Lung (tissue), 12 donors: ENCODE measurements around the gene SFTPA2. TPM values are rescaled to one million over a fixed set of nuclear protein-coding genes. Genes with fewer than 3 reads are reported as not detected.
A peak's percentile ranks its signal among the peaks of the same experiment; 100 is the strongest.
"Not testable (repeated sequence)": the region's sequence is repeated elsewhere in the genome, so short reads cannot be mapped to it uniquely, and the experiment has no call there.

ENCODE experiments used
- ATAC-seq: fragments of 200-7000 bp; cut with Tn5 transposase; one replicate; pipeline ENCODE4 v1.9.1; 2020; ENCODE audit warnings: moderate number of reproducible peaks; ENCODE audit not compliant: insufficient read depth, low FRiP score
- DNase-seq, 3 donors: peaks; one replicate each; pipeline ENCODE4 v3.0.0-alpha.2; 2013 to 2017
- H3K27ac ChIP-seq, 2 donors: one replicate each; pipeline ENCODE4 v1.5.1; 2013; ENCODE audit warnings: mild to moderate bottlenecking in 2 of 2, moderate library complexity in 2 of 2, control low read depth in 1 of 2, inconsistent platforms in 1 of 2, low read depth in 1 of 2, low read length in 1 of 2
- H3K27me3 ChIP-seq, 3 donors: one replicate each; pipeline ENCODE4 v1.5.1; 2013; ENCODE audit warnings: low read length in 2 of 3; ENCODE audit not compliant: control insufficient read depth in 3 of 3, insufficient read depth in 3 of 3
- H3K36me3 ChIP-seq, 4 donors: one replicate each; pipeline ENCODE4 v1.5.1; 2013; ENCODE audit warnings: low read length in 4 of 4, mild to moderate bottlenecking in 1 of 4, moderate library complexity in 1 of 4; ENCODE audit not compliant: control insufficient read depth in 4 of 4, insufficient read depth in 4 of 4
- H3K4me1 ChIP-seq, 5 donors: one replicate each; pipeline ENCODE4 v1.5.1; 2013; ENCODE audit warnings: low read length in 5 of 5, mild to moderate bottlenecking in 2 of 5, moderate library complexity in 1 of 5; ENCODE audit not compliant: control insufficient read depth in 5 of 5, insufficient read depth in 5 of 5
- H3K4me3 ChIP-seq: one replicate; pipeline ENCODE4 v1.5.1; 2013; ENCODE audit warnings: mild to moderate bottlenecking, control low read depth, moderate library complexity
- H3K9ac ChIP-seq, 2 donors: one replicate each; pipeline ENCODE4 v1.5.1; 2013; ENCODE audit warnings: low read length in 2 of 2, control low read depth in 1 of 2; ENCODE audit not compliant: insufficient read depth in 1 of 2
- H3K9me3 ChIP-seq, 4 donors: one replicate each; pipeline ENCODE4 v1.5.1; 2013; ENCODE audit warnings: low read length in 3 of 4, mild to moderate bottlenecking in 1 of 4, moderate library complexity in 1 of 4; ENCODE audit not compliant: control insufficient read depth in 4 of 4, insufficient read depth in 3 of 4
- WGBS, 2 donors: extraction: QIAGEN DNeasy Blood & Tissue Kit; methylation state at CpG; one replicate each; pipeline ENCODE4 v1.1.7; 2013; 5-methylcytosine and 5-hydroxymethylcytosine counted together
- polyA plus RNA-seq, 2 donors: library from polyadenylated mRNA; stranded (reverse); fragments of 200-250 nt; gene quantifications; one replicate each; pipeline ENCODE4 v1.2.1, GENCODE V29; 2013
- total RNA-seq, 2 donors: library from RNA; depleted of rRNA in 1 of 2; stranded (reverse); fragments of >200 nt in 1 of 2; gene quantifications; one replicate each; pipeline ENCODE4 v1.2.1, GENCODE V29; 2014 to 2021
- TF ChIP-seq, protein P1 (sequence below): IDR thresholded peaks from 2 replicates; pipeline ENCODE4 v1.5.1; 2012; ENCODE audit warnings: mild to moderate bottlenecking; ENCODE audit errors: control extremely low read depth, extremely low read depth
- donor health status: control.
- donor health status: control.
- donor health status: Bipolar disorder and iron deficiency.
- donor health status: healthy.
- donor health status: DM: yes; HTN: yes; CAD: no.

SFTPA2 gene
- total and polyA plus RNA-seq, 4 donors, result 921 to 22,611 (median 6,062) TPM

DNA sequence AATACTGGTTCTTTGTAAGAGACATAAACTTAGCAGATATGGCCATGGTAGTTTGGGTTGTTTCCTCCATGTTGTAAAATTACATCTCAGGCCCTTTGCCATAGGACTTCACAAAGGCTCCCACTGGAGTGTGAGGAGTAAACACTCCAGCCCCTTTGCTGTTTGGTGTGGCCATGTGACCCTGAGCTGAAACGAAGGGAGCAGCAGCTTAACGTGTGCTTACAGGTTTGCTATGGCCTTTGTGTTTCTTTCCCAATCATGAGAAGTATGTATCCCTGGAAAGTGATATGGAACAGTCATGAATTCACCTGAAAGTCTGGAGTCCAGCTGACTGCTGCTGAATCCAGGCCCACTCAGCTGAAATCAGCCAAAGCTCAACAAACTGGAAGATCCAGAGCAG, 26.7 kb upstream of the SFTPA2 start:
- no peak overlapping the region for H3K9ac ChIP-seq
- no peak for ATAC-seq
- H3K36me3 ChIP-seq, result no peaks in the 10 kb centered on the region
- peaks cover 0 to 1% (median 0%) of the 10 kb centered on the region in 5 donors for H3K4me1 ChIP-seq
- 46 to 79% methylated on average over 2 of the region's 2 CpGs for WGBS, 2 donors
- no peaks in the 10 kb centered on the region for H3K9me3 ChIP-seq
- DNase-seq, result no peak
- H3K4me3 ChIP-seq, result no peak overlapping the region
- no peaks in the 10 kb centered on the region for H3K27me3 ChIP-seq
- peak overlapping the region in 1 of 2 donors; percentile 47 for H3K27ac ChIP-seq
- TF ChIP-seq, protein P1, sequence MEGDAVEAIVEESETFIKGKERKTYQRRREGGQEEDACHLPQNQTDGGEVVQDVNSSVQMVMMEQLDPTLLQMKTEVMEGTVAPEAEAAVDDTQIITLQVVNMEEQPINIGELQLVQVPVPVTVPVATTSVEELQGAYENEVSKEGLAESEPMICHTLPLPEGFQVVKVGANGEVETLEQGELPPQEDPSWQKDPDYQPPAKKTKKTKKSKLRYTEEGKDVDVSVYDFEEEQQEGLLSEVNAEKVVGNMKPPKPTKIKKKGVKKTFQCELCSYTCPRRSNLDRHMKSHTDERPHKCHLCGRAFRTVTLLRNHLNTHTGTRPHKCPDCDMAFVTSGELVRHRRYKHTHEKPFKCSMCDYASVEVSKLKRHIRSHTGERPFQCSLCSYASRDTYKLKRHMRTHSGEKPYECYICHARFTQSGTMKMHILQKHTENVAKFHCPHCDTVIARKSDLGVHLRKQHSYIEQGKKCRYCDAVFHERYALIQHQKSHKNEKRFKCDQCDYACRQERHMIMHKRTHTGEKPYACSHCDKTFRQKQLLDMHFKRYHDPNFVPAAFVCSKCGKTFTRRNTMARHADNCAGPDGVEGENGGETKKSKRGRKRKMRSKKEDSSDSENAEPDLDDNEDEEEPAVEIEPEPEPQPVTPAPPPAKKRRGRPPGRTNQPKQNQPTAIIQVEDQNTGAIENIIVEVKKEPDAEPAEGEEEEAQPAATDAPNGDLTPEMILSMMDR, result no peak

DNA sequence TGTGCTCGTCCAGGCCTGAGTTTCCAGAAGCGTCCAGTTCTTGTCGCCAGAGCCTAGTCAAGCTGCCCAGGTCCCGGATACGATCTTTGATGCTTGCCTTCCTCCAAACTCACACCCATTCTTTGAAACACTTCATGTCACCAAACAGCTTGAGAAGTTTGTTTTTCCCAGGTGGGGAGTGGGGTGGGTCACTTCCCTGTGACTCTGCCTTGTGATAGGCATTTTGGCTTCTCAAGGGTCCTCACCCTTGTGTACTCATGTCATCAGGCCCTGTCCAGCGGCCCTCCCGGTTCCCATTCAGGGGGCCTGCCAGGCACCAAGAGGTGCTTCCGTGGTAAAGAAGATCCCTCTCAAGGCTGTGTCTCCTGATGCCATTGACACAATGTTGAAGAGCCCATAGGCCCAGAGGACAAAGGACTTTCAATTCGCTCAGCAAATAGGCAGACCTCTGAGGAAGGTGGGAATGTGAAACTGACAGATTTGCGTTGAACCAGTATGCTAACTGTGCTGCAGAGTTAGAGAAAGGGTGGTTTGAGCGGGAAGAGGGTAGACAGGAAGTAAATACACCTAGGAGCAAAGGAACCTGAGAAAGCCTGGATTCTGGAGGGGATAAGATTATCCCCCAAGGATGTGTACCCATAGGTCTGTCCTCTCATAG, 25.8 kb upstream of the SFTPA2 start:
- Histone ChIP-seq H3K4me1 (peaks cover 0 to 1% (median 0%) of the 10 kb centered on the region in 5 donors), H3K4me3 (no peak overlapping the region), H3K9ac (no peak overlapping the region), H3K27ac (peak overlapping the region in 1 of 2 donors; percentile 46), H3K9me3 (no peaks in the 10 kb centered on the region), H3K36me3 (no peaks in the 10 kb centered on the region), H3K27me3 (no peaks in the 10 kb centered on the region)
- ATAC-seq (peak; percentile 71), DNase-seq (no peak)
- TF ChIP-seq, protein P1, result no peak
- WGBS, 2 donors, result 75 to 82% methylated on average over 11 of the region's 11 CpGs

DNA sequence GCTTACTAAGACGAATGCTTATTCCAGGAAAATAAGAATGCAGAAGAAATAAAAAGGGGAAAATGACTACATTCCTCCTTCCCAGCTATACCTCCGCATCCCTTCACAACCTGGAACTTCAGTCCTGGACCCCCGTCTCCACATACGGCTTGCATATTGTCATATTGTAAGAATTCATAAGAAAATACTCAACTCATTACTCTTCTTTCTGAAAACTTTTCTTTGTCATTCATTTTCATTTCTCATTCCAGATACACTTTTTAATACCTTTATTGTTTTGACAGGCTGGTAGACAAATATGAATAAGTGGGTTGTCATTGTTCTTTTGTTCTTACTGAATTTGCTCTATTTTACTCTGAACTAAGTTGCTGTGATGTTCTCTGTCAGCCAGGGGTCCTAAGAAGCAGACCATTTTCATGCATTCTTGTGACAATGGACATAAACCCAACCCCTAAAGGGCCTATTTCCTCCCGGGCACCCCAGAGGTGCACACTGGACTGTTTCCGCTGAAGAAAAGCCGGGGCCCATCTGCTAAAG, 23.3 kb upstream of the SFTPA2 start:
- DNase-seq, result no peak
- Histone ChIP-seq H3K27ac (no peak overlapping the region), H3K4me1 (peaks cover 0 to 1% (median 0%) of the 10 kb centered on the region in 5 donors), H3K9me3 (no peaks in the 10 kb centered on the region), H3K4me3 (no peak overlapping the region), H3K27me3 (no peaks in the 10 kb centered on the region), H3K36me3 (no peaks in the 10 kb centered on the region), H3K9ac (no peak overlapping the region)
- ATAC-seq, result no peak
- TF ChIP-seq, protein P1, result no peak
- 87 to 92% methylated on average over 7 of the region's 7 CpGs for WGBS, 2 donors

DNA sequence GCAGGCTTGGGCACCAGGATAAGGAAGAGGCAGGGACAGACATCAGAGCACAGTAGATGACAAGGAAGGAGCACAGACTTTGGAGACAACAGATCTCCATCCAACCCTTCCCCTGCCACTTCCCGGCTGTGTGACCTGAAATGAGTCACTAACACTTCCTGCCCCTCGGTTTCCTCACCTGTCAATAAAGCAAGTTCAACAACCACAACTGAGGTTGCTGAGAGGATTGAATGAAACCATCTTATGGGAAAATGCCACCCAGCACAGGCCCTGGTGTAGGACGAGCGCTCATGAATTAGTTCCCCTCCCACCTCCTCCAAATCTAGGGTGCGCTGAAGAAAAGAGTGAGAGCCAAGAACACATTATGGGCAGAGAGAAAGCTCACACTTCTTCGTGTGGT, 22.7 kb upstream of the SFTPA2 start:
- H3K9ac ChIP-seq, H3K4me3 ChIP-seq, ATAC-seq, H3K27me3 ChIP-seq, DNase-seq, H3K4me1 ChIP-seq, H3K27ac ChIP-seq, H3K36me3 ChIP-seq, H3K9me3 ChIP-seq: not testable (repeated sequence)
- 76 to 79% methylated on average over 4 to 6 of the region's 6 CpGs for WGBS, 2 donors
